AG09309 (cell line): ENCODE results near the gene ARHGAP27.
A peak's percentile ranks its signal among the peaks of the same experiment; 100 is the strongest.

Experiments
- DNase-seq: peaks from one replicate; pipeline ENCODE4 v3.0.0-alpha.2; 2010; ENCODE audit warnings: low read depth
- H3K4me3 ChIP-seq: 2 replicates; pipeline ENCODE4 v1.5.1; 2011; ENCODE audit warnings: mild to moderate bottlenecking, low read depth, low read length, moderate library complexity; ENCODE audit not compliant: control insufficient read depth
- CTCF ChIP-seq: IDR thresholded peaks from 2 replicates; pipeline ENCODE4 v1.5.1; 2011; ENCODE audit warnings: mild to moderate bottlenecking, low read depth, low read length, inconsistent platforms; ENCODE audit not compliant: insufficient read depth, control insufficient read depth; ENCODE audit errors: missing control alignments

ARHGAP27 gene

GRCh38 chr17:45391291-45391690, 41.4 kb downstream of the ARHGAP27 start:
- H3K4me3 ChIP-seq, result no peak overlapping the region
- TF ChIP-seq CTCF, result no peak
- DNase-seq, result no peak

- no peak for TF ChIP-seq CTCF
- no peak overlapping the region for H3K4me3 ChIP-seq
- no peak for DNase-seq
Measured at GRCh38 chr17:45389354-45389753, 43.3 kb downstream of the ARHGAP27 start.

GRCh38 chr17:45388604-45389325, 43.9 kb downstream of the ARHGAP27 start:
- TF ChIP-seq CTCF, result no peak
- no peak overlapping the region for H3K4me3 ChIP-seq
- no peak for DNase-seq

- no peak for TF ChIP-seq CTCF
- DNase-seq, result no peak
- no peak overlapping the region for H3K4me3 ChIP-seq
Measured at GRCh38 chr17:45387739-45388138, 44.9 kb downstream of the ARHGAP27 start.

GRCh38 chr17:45386178-45386577, 46.5 kb downstream of the ARHGAP27 start:
- TF ChIP-seq CTCF, result no peak
- DNase-seq, result no peak
- no peak overlapping the region for H3K4me3 ChIP-seq

GRCh38 chr17:45385331-45385997, 47.2 kb downstream of the ARHGAP27 start:
- no peak overlapping the region for H3K4me3 ChIP-seq
- TF ChIP-seq CTCF, result peak; percentile 99
- peak; percentile 33 for DNase-seq
